ENCODE results near the gene SLC6A18.
"Not testable (repeated sequence)": the region's sequence is repeated elsewhere in the genome, so short reads cannot be mapped to it uniquely, and the experiment has no call there.

Gene SLC6A18

DNA sequence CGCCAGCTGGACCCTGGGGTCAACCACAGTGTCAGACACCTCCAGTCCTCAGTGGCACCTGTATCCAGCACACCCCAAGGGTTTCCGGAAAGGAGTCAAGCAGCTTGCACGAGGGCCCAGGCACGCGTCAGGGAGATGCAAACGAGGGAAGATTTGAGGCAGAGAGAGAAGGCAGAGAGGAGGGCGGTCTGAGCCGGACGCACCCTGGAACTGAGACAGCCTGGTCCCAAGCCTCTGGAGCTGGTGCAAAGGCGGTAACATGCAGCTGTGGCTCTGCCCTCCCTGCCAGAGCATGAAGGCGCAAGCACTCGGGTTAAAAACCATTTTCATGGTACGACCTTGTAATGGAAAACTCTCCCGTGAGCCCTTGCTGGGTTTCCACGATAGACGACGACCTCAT lies 32.2 kb downstream of the SLC6A18 start:
- DNase-seq (ENCODE audit: low read depth): no peak

DNA sequence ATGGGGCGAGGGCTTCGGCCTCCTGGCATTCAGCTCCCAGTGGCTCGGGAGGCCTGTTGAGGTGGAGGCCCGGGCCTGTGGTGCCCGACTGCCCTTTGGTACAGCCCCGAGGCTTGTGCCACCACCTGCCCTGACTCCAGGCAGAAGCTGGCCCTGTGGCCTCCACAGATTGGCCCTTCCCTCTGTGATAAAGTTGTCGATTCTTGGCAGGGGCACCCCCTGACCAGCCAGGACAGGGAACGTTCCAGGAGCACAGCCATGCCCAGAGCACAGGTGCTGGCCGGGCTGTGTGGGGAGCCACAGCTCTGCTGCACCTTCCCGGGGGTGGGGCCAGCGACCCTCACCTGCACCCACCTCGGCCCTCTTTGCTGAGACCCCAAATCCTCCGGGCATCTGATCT lies 32.7 kb downstream of the SLC6A18 start:
- DNase-seq (ENCODE audit: low read depth): no peak

DNA sequence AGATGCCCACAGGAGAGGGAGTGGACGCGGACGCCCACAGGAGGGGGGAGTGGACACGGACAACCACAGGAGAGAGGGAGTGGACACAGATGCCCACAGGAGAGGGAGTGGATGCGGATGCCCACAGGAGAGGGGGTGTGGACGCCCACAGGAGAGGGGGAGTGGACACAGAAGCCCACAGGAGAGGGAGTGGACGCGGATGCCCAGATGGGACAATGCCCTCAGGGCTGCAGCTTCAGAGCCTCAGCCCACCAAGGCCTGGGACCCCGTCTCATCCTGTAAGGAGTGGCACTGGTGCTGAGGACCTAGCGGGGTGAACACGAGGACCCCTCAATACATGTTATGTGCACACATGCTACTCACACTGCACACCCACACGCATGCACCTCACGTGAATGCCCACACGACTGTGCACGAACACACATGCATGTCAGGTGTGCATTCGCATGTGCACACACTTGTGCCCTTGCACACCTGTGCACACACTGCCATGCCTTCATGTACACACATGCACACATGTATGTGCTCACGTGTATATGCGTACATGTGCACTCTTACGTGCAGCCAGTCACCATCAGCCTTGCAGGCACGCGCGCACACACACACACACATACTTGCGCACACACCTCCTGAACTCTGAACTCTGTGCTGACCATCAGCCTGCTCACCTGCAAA lies 34.8 kb downstream of the SLC6A18 start:
- no peak for DNase-seq (ENCODE audit: low read depth)

DNA sequence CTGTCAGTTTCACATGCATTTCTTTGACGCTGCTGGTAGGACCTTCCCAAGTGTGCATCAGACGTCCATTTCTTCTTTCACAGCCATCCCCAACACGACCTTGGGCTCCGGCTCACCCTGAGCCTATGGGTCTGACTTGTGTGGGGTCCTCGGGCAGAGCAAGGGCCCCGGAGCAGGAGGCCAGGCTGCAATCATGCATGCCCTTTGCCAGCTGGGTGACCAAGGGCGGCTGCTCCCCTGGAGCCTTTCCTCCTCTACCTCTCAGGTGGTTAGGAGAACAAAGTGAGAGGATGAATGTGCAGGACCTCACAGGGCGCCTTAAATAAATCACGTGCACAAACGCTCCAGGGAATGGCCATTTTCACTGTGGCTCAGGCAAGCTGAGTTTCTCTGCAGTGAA lies 36.5 kb downstream of the SLC6A18 start:
- no peak for DNase-seq (ENCODE audit: low read depth)

DNA sequence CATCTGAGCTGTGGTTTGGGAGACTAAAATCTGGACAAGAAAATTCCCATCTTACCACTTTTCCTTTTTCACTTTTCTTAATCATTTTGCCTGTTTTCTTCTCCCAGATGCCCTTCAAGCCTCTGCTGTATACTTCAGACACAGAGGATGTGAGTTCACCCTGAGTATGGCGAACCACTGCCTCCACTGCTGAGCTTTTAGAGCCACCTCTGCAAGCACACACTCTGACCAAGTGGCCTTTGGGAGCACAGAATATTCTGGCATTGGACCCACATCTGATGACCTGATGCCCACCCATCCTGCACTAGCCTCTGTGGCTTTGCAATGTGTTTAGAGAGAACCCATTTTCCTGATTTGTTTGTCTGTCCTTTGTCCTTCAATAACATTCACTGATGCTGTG lies 37.2 kb downstream of the SLC6A18 start:
- no peak for DNase-seq (ENCODE audit: low read depth)

DNA sequence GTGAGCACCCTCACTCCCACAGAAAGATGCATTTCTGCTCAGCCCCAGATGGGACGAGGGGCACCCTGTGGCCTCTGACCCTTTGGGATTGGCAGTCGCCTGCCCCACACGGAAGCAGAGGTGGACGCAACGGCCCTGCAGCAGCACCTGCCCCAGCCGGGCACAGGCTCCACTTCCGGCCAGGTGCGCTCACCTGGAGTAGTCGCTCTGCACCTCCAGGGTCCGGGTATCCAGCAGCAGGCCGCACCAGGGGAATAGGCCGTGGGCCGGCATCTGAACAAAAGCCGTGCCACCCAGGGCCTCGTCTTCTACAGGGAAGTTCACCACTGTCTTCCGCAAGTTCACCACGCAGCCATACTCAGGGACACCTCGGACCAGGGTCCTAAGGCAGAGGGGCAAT lies 39.0 kb downstream of the SLC6A18 start:
- no peak for DNase-seq (ENCODE audit: low read depth)

- DNase-seq (ENCODE audit: low read depth): no peak
Observed at GRCh38 chr5:1265026-1265425, 39.8 kb downstream of the SLC6A18 start.

DNA sequence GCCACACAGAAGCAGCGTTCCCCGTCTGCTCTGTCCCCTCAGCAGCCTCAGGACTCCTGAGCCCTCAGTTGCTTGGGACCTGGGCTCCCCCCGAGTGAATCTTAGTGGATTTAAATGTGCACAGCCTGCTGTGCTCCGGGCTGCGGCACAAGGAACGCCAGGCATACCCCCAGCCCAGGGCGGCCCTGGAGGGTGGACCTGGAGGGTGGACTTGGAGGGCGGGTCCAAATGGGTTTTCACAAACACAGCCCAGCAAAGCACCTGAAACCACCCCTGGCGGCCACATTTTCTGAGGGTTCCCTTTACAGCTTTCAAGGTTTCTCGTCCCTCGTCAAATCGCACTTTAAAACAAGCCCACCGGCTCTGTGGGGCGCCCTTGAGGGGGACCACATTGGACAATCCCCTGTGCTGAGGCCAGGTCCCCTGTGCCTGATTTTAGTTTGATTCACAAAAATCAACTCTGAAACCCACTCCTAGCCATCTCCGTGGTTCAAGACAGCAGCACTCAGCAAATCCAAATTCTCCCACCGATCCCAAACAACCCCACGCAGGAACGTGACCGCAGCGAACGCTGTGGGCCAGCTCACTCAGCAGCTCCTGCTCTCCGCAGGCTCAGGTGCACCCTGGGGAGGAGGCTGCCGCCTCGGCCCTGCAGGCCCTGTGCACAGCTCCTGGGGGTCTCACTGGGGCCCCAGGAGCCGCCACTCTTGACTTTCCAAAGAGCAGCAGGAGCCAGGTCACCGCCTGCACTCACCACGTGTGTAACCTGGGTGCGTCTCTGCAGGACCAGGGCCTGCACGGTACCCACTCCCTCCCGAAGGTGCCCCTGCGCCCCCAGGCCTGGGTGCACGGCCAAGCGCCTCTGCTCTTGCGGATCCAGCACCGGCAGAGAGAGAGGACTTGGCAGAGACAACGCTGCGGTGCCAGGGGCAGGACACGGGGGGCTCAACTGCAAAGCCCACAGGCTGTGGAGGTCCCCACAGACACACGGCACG lies 40.6 kb downstream of the SLC6A18 start:
- no peak for DNase-seq (ENCODE audit: low read depth)

GRCh38 chr5:1266791-1267190 lies 41.6 kb downstream of the SLC6A18 start:
- no peak for DNase-seq (ENCODE audit: low read depth)

GRCh38 chr5:1267464-1267863 lies 42.3 kb downstream of the SLC6A18 start:
- not testable (repeated sequence) for DNase-seq (ENCODE audit: low read depth)

GRCh38 chr5:1268056-1268455 lies 42.9 kb downstream of the SLC6A18 start:
- no peak for DNase-seq (ENCODE audit: low read depth)

DNA sequence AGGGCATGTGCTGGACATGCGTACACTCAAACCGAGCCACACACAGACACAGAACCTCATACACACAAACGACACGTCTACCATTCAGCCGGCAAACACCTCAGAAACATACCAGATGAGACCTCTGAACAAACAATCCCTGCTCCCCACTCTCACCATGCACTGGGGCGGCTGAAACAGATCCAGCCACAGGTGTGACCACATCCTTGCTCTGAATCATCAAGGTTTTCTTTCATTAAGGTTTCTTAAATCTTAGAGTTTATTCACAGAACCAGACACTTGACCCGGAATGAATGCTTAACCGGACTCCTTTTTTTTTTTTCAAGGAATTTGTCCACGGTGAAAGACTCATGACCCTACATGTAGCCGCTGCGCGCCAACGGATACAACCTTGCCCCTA lies 43.5 kb downstream of the SLC6A18 start:
- DNase-seq (ENCODE audit: low read depth): peak; percentile 31

GRCh38 chr5:1270426-1270825 lies 45.2 kb downstream of the SLC6A18 start:
- no peak for DNase-seq (ENCODE audit: low read depth)

DNA sequence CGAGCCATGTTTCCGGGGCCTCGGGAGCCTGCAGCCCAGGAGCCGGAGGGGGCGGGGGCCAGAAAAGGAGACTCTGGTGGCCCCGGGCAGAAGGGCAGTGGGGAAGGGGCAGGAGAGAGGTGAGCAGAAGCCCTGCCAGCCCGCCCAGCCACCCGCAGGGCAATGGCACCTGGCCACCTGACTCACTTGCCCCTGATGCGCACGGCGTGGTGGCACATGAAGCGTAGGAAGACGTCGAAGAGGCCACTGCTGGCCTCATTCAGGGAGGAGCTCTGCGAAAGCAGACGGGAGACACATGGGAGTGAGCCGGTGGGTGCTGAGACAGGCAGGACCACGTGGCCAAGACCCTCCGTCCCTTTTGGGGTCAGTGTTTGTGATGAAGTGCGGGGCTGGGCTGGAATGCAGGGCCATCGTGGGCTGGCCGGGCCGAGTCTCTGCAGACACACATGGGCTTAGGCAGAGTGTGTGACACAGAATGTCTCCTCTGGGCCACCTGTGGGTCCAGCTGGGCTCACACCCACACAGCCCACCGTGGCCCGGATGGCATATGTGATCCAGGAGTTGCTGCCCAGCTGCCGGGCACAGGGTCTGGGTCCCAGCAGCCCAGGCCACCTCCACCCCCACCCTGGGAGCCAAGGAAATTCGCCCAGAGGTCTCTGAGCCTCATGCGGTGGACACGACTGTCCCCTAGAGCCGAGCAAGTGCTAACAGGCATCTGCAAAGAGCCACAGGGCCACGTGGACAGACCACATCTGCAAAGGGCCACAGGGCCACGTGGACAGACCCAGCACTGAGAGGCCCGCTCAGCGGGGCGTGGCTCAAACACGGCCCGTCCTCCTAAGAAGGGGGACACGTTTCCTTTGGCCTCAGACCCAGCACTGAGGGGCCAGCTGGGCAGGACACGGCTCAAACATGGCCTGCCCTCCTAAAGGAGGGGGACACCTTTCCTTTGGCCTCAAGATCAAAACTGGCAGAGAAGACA lies 46.0 kb downstream of the SLC6A18 start:
- DNase-seq (ENCODE audit: low read depth): no peak

- no peak for DNase-seq (ENCODE audit: low read depth)
Observed at GRCh38 chr5:1272201-1272600, 47.0 kb downstream of the SLC6A18 start.

DNA sequence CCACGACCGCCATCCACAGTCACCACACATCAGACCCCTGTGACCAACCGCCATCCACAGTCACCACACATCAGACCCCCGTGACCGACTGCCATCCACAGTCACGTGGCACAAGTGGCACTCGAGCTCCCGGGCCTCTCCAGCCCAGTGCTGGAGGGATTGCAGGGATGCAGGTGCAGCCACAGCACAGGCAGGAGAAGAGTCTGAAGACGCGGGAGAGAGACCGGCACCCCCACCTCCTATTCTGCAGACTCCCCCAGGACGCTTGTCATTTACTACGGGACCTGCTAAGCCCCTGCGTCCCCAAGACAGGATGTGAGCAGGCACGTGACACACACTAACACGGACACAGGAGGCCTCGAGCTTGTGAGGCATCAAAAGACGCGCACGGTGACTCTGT lies 48.6 kb downstream of the SLC6A18 start:
- no peak for DNase-seq (ENCODE audit: low read depth)

- DNase-seq (ENCODE audit: low read depth): no peak
Observed at GRCh38 chr5:1274471-1274870, 49.3 kb downstream of the SLC6A18 start.

- not testable (repeated sequence) for DNase-seq (ENCODE audit: low read depth)
Observed at GRCh38 chr5:1275397-1276391, 50.5 kb downstream of the SLC6A18 start.

DNA sequence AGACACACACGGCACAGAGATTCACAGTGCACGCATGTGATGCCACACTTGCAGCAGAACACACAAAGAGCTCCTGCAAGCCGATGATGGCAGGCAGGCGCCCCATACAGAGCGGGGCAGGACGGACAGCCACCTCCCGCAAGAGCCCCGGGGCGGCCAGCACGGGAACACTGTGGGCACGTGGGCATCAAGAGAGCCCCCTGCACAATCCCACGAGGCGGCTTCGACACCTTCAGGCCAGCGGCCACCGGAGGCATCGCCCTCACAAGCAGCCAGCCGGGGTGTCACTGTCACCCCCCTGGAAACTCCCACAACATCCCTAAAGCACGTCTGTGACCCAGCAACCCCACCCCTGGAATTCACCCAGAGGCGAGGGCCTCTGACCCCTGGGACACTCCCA lies 51.7 kb downstream of the SLC6A18 start:
- DNase-seq (ENCODE audit: low read depth): no peak

- no peak for DNase-seq (ENCODE audit: low read depth)
Observed at GRCh38 chr5:1277331-1277730, 52.1 kb downstream of the SLC6A18 start.

GRCh38 chr5:1277781-1278180 lies 52.6 kb downstream of the SLC6A18 start:
- DNase-seq (ENCODE audit: low read depth): no peak

Measured in stimulated activated CD8-positive, alpha-beta memory T cell treated with anti-CD3 and anti-CD28 coated beads, Interleukin-15, amount 100 ng/mL, for 1 hour (primary cell).